GM13977 (cell line): ENCODE data around the gene DMD.

ENCODE experiments used
- DNase-seq: peaks from one replicate; pipeline ENCODE4 v3.0.0; 2012; ENCODE audit warnings: low spot score
- in situ Hi-C: fragments of 300-500 bp; cut with MboI; formaldehyde crosslinking; loops from one replicate; pipeline ENCODE4 v1.12.0; 2022; ENCODE audit warnings: low sequenced_read_pairs, low pct_unique_long_range_greater_than_20kb, mixed read lengths, inconsistent platforms; ENCODE audit not compliant: unreplicated experiment
- TF ChIP-seq, protein P1 (sequence below): IDR thresholded peaks from 2 replicates; pipeline ENCODE4 v1.5.1; 2012; ENCODE audit warnings: mild to moderate bottlenecking, control low read depth; ENCODE audit not compliant: insufficient read depth; ENCODE audit errors: extremely low read depth, missing control alignments

Gene DMD

GRCh38 chrX:32126997-32127396 is 1084.4 kb downstream of the DMD start:
- in situ Hi-C loops = no loop called here
- TF ChIP-seq, protein P1, sequence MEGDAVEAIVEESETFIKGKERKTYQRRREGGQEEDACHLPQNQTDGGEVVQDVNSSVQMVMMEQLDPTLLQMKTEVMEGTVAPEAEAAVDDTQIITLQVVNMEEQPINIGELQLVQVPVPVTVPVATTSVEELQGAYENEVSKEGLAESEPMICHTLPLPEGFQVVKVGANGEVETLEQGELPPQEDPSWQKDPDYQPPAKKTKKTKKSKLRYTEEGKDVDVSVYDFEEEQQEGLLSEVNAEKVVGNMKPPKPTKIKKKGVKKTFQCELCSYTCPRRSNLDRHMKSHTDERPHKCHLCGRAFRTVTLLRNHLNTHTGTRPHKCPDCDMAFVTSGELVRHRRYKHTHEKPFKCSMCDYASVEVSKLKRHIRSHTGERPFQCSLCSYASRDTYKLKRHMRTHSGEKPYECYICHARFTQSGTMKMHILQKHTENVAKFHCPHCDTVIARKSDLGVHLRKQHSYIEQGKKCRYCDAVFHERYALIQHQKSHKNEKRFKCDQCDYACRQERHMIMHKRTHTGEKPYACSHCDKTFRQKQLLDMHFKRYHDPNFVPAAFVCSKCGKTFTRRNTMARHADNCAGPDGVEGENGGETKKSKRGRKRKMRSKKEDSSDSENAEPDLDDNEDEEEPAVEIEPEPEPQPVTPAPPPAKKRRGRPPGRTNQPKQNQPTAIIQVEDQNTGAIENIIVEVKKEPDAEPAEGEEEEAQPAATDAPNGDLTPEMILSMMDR = no peak
- no peak for DNase-seq

DNA sequence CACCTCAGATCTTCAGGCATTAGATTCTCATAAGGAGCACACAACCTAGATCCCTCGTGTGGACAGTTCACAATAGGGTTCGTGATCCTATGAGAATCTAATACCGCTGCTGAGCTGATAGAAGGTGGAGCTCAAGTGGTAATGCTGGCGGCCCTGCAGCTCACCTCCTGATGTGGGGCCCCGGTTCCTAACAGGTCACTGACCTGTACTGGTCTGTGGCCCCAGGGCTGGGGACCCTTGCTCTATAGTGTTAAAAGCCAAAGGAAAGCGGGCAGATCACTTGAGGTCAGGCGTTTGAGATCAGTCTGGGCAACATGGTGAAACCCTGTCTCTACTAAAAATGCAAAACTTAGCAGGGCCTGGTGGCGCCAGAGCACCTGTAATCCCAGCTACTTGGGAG is 1092.5 kb downstream of the DMD start:
- in situ Hi-C loops = no loop called here
- TF ChIP-seq, protein P1 = no peak
- no peak for DNase-seq

- TF ChIP-seq, protein P1 = no peak
- DNase-seq = no peak
Measured at GRCh38 chrX:32116047-32116446, 1095.3 kb downstream of the DMD start.

DNA sequence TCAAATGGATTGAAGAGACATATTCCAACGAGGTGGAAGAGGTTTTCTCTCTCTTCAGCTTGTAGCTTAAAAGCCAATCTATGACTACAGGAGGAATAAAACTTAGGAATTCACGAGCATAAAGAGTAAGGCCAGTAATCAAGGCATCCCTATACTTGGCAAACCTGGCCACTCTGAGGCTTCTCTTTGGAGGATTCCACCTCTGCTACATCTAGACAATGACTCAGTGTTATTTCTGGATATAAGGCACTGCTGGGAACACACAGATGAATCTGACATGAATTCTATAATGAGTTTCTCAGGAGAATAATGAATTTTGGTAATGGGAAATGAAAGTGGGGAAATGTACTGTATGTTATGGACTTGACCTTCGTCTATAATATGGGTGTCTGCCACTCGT is 1123.7 kb downstream of the DMD start:
- in situ Hi-C loops = no loop called here
- TF ChIP-seq, protein P1 = no peak
- no peak for DNase-seq

More at GRCh38 chrX:32116047-32116446, 1095.3 kb downstream of the DMD start:
- in situ Hi-C loops = no loop called here

DNA sequence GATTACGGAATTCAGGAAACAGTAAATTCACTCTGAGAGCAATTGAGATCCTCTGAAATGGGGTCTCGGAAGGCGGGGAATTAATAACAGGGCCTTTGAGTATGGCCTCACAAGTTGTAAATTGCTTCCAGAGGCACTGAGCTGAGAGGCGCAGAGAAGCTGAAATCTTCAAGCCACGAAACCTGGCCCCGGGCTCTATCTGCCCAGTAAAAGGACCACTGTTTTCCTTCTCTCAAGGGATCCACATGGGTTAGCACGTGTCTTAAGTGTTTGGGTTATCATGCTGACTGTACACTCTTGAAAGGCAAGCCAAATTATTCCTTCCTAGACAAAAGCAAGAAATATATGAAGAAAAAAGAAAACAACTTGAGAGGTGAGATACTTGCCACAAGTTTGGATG is 1126.6 kb downstream of the DMD start:
- TF ChIP-seq, protein P1 = no peak
- DNase-seq = no peak
- in situ Hi-C loops = no loop called here

- in situ Hi-C loops = no loop called here
- TF ChIP-seq, protein P1 = no peak
- DNase-seq = no peak
Measured at GRCh38 chrX:32048285-32048684, 1163.1 kb downstream of the DMD start.

DNA sequence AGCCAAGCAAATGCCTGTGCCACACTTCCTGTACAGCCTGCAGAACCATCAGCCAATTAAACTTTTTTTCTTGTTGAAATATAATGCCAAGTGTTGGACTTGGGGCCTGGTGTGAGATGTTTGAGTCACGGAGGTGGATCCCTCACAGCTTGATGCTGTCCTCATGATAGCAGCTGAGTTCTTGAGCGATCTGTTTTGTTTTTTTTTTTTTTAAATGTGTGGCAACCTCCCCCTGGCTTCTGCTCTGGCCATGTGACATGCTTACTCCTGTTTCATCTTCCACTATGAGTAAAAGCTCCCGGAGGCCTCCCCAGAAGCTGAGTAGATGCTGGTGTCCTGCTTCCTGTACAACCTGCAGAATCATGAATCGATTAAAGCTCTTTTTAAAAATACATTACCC is 1166.2 kb downstream of the DMD start:
- TF ChIP-seq, protein P1 = no peak
- no peak for DNase-seq
- in situ Hi-C loops = no loop called here
